H1 (cell line): ENCODE results near the gene MYBPHL. TPM values are rescaled to one million over a fixed set of nuclear protein-coding genes. Genes with fewer than 3 reads are reported as not detected.

Experiments used
- KDM5A ChIP-seq: fragments of 200-600 bp; IDR thresholded peaks from 2 replicates; pipeline ENCODE4 v1.7.1; 2012; ENCODE audit warnings: mild to moderate bottlenecking, low read length, inconsistent platforms, mixed read lengths
- RAD21 ChIP-seq, 2 experiments: IDR thresholded peaks in 1 of 2; conservative IDR thresholded peaks in 1 of 2; 2 replicates each; pipeline ENCODE4 v1.6.1; 2011; ENCODE audit warnings: low read depth in 2 of 2, low read length in 2 of 2, improper control_type of control experiment in 1 of 2, inconsistent platforms in 1 of 2, mild to moderate bottlenecking in 1 of 2, moderate library complexity in 1 of 2
- polyA plus RNA-seq, 7 experiments: library from polyadenylated mRNA; depleted of rRNA in 3 of 7; stranded (reverse) in 5 of 7; unstranded in 2 of 7; fragments of >200 nt in 5 of 7; fragments of 200-250 nt in 2 of 7; gene quantifications; 1 replicate in 5 of 7; 2 replicates in 1 of 7; 4 replicates in 1 of 7; pipeline versions ENCODE4 v1.2.1 to v1.2.3, GENCODE V29; 2011 to 2013; ENCODE audit warnings: missing spikeins in 2 of 7, mixed read lengths in 2 of 7
- total RNA-seq: library from RNA; stranded (reverse); fragmentation: NEBNext Ultra II Directional; extraction: Animal tissue kit (Norgen Biotek cat#: 25700); gene quantifications from 2 replicates; pipeline ENCODE4 v1.2.1, GENCODE V29; 2021
- TF ChIP-seq, protein P1 (sequence below): fragments of 300-600 bp; sonication (generic); IDR thresholded peaks from 2 replicates; pipeline ENCODE4 v1.7.1; 2012; ENCODE audit warnings: low read length, moderate library complexity, mild to moderate bottlenecking, inconsistent platforms; ENCODE audit not compliant: insufficient replicate concordance
- TF ChIP-seq, protein P2 (sequence below): IDR thresholded peaks from 2 replicates; pipeline ENCODE4 v1.6.1; 2012; ENCODE audit warnings: low read length, inconsistent platforms

MYBPHL gene
- total and polyA plus RNA-seq, 2 of the 8 experiments (the other 6 are each of a cell fraction or from before 2014, with no cell fraction given): 0.24 to 0.30 TPM

DNA sequence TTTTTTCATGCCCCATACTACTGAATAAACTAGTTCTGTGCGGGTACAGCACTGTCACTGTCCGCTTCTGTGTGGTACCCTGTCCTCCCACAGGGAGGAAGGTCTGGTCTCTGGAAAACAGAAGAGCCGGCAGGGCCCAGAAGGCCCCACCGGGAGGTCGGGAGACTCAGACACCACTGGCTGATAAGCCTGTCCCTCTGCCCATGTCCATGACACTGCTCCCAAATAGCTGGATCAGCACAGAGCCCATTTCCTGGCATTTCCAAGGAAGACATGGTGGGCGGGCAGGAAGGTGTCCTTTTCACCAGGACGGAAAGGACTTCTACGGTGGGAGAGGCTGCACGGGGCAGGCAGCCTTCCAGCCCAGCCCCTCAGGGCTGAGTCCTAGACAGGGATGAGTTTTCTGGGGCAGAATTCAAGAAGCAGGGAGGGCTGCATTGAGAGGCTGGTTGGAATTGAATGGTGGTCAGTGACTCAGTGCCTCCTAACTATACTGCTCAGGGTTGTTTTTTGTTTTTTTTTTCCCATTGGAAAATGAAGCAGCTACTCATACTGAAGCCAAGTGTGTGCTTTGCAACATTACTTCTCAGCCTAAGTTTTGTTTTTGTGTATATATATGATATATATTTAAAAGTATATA is 31.0 kb downstream of the MYBPHL start (continued):
- TF ChIP-seq, protein P1, sequence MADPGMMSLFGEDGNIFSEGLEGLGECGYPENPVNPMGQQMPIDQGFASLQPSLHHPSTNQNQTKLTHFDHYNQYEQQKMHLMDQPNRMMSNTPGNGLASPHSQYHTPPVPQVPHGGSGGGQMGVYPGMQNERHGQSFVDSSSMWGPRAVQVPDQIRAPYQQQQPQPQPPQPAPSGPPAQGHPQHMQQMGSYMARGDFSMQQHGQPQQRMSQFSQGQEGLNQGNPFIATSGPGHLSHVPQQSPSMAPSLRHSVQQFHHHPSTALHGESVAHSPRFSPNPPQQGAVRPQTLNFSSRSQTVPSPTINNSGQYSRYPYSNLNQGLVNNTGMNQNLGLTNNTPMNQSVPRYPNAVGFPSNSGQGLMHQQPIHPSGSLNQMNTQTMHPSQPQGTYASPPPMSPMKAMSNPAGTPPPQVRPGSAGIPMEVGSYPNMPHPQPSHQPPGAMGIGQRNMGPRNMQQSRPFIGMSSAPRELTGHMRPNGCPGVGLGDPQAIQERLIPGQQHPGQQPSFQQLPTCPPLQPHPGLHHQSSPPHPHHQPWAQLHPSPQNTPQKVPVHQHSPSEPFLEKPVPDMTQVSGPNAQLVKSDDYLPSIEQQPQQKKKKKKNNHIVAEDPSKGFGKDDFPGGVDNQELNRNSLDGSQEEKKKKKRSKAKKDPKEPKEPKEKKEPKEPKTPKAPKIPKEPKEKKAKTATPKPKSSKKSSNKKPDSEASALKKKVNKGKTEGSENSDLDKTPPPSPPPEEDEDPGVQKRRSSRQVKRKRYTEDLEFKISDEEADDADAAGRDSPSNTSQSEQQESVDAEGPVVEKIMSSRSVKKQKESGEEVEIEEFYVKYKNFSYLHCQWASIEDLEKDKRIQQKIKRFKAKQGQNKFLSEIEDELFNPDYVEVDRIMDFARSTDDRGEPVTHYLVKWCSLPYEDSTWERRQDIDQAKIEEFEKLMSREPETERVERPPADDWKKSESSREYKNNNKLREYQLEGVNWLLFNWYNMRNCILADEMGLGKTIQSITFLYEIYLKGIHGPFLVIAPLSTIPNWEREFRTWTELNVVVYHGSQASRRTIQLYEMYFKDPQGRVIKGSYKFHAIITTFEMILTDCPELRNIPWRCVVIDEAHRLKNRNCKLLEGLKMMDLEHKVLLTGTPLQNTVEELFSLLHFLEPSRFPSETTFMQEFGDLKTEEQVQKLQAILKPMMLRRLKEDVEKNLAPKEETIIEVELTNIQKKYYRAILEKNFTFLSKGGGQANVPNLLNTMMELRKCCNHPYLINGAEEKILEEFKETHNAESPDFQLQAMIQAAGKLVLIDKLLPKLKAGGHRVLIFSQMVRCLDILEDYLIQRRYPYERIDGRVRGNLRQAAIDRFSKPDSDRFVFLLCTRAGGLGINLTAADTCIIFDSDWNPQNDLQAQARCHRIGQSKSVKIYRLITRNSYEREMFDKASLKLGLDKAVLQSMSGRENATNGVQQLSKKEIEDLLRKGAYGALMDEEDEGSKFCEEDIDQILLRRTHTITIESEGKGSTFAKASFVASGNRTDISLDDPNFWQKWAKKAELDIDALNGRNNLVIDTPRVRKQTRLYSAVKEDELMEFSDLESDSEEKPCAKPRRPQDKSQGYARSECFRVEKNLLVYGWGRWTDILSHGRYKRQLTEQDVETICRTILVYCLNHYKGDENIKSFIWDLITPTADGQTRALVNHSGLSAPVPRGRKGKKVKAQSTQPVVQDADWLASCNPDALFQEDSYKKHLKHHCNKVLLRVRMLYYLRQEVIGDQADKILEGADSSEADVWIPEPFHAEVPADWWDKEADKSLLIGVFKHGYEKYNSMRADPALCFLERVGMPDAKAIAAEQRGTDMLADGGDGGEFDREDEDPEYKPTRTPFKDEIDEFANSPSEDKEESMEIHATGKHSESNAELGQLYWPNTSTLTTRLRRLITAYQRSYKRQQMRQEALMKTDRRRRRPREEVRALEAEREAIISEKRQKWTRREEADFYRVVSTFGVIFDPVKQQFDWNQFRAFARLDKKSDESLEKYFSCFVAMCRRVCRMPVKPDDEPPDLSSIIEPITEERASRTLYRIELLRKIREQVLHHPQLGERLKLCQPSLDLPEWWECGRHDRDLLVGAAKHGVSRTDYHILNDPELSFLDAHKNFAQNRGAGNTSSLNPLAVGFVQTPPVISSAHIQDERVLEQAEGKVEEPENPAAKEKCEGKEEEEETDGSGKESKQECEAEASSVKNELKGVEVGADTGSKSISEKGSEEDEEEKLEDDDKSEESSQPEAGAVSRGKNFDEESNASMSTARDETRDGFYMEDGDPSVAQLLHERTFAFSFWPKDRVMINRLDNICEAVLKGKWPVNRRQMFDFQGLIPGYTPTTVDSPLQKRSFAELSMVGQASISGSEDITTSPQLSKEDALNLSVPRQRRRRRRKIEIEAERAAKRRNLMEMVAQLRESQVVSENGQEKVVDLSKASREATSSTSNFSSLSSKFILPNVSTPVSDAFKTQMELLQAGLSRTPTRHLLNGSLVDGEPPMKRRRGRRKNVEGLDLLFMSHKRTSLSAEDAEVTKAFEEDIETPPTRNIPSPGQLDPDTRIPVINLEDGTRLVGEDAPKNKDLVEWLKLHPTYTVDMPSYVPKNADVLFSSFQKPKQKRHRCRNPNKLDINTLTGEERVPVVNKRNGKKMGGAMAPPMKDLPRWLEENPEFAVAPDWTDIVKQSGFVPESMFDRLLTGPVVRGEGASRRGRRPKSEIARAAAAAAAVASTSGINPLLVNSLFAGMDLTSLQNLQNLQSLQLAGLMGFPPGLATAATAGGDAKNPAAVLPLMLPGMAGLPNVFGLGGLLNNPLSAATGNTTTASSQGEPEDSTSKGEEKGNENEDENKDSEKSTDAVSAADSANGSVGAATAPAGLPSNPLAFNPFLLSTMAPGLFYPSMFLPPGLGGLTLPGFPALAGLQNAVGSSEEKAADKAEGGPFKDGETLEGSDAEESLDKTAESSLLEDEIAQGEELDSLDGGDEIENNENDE: no peak
- TF ChIP-seq RAD21 (IDR thresholded peaks at IDR 0.05 in 1 of 2, conservative IDR thresholded peaks at IDR 0.05 in 1 of 2; ENCODE audit: low read depth in 2 of 2, low read length in 2 of 2) (no peak), KDM5A (no peak)
- TF ChIP-seq, protein P2, sequence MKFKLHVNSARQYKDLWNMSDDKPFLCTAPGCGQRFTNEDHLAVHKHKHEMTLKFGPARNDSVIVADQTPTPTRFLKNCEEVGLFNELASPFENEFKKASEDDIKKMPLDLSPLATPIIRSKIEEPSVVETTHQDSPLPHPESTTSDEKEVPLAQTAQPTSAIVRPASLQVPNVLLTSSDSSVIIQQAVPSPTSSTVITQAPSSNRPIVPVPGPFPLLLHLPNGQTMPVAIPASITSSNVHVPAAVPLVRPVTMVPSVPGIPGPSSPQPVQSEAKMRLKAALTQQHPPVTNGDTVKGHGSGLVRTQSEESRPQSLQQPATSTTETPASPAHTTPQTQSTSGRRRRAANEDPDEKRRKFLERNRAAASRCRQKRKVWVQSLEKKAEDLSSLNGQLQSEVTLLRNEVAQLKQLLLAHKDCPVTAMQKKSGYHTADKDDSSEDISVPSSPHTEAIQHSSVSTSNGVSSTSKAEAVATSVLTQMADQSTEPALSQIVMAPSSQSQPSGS: no peak
